Kidney (tissue), 14 donors: ENCODE results near the gene GABBR2. TPM values are rescaled to one million over a fixed set of nuclear protein-coding genes. Genes with fewer than 3 reads are reported as not detected.

Source experiments
- DNase-seq, 5 donors: peaks; one replicate each; pipeline ENCODE4 v3.0.0-alpha.2; 2013 to 2020
- FAIRE-seq: peaks from 2 replicates; lab custom pipeline; 2012; peaks lifted over from hg19 to GRCh38; lab: Jason Lieb, UNC
- H3K27ac ChIP-seq, 2 donors: one replicate each; pipeline ENCODE4 v1.7.0; 2013; ENCODE audit warnings: low read depth in 2 of 2, low read length in 2 of 2, inconsistent platforms in 1 of 2
- H3K27me3 ChIP-seq: one replicate; pipeline ENCODE4 v1.7.1; 2013; ENCODE audit warnings: low read length, inconsistent platforms; ENCODE audit not compliant: control insufficient read depth, insufficient read depth
- H3K36me3 ChIP-seq, 3 donors: one replicate each; pipeline versions ENCODE4 v1.7.0 to v1.7.1; 2013; ENCODE audit warnings: low read length in 3 of 3, control low read depth in 1 of 3, inconsistent platforms in 1 of 3; ENCODE audit not compliant: insufficient read depth in 3 of 3, control insufficient read depth in 2 of 3
- H3K4me1 ChIP-seq, 3 donors: one replicate each; pipeline versions ENCODE4 v1.7.0 to v1.7.1; 2013; ENCODE audit warnings: low read length in 3 of 3, inconsistent platforms in 1 of 3, low read depth in 1 of 3; ENCODE audit not compliant: control insufficient read depth in 2 of 3, insufficient read depth in 2 of 3
- H3K4me3 ChIP-seq, 3 donors: one replicate each; pipeline versions ENCODE4 v1.7.0 to v1.8.1; 2013; ENCODE audit warnings: low read length in 3 of 3, control low read depth in 1 of 3, inconsistent platforms in 1 of 3
- H3K9ac ChIP-seq, 3 donors: one replicate each; pipeline versions ENCODE4 v1.7.0 to v1.7.1; 2013; ENCODE audit warnings: low read length in 3 of 3, control low read depth in 1 of 3, inconsistent platforms in 1 of 3
- H3K9me3 ChIP-seq, 3 donors: one replicate each; pipeline versions ENCODE4 v1.7.0 to v1.7.1; 2013; ENCODE audit warnings: low read length in 3 of 3, control low read depth in 1 of 3, inconsistent platforms in 1 of 3; ENCODE audit not compliant: control insufficient read depth in 2 of 3, insufficient read depth in 1 of 3
- intact Hi-C: fragments of 100-400 bp; cut with DNase I; formaldehyde crosslinking; loops from one replicate; pipeline ENCODE4 v1.11.1; 2022
- polyA plus RNA-seq: library from polyadenylated mRNA; stranded (reverse); fragments of 350-450 nt; fragmentation: Illumina TruSeq; extraction: RNeasy Lipid Tissue Mini Kit (QIAGEN cat#74804); gene quantifications from one replicate; pipeline ENCODE4 v1.2.3, GENCODE V29; 2014; ENCODE audit warnings: low read depth, low replicate concordance; ENCODE audit not compliant: insufficient read depth
- total RNA-seq: library from RNA; stranded (reverse); fragmentation: NEBNext Ultra II Directional; extraction: Animal tissue kit (Norgen Biotek cat#: 25700); gene quantifications from one replicate; pipeline ENCODE4 v1.2.1, GENCODE V29; 2021
- TF ChIP-seq, protein P1 (sequence below): IDR thresholded peaks from 3 replicates; pipeline ENCODE4 v1.5.1; 2012; ENCODE audit warnings: mild to moderate bottlenecking, moderate library complexity, borderline replicate concordance; ENCODE audit not compliant: insufficient read depth; ENCODE audit errors: extremely low read depth
- donor health status: control.
- donor health status: control.
- donor health status: control.
- donor health status: control.
- donor health status: control.
- donor health status: DM: yes; HTN: yes; CAD: no.
- donor health status: Normal renal cell carcinoma (clear cell type).

The GABBR2 gene
- total and polyA plus RNA-seq, 2 donors from 2014 or later: 0.06 TPM; not detected in 1

DNA sequence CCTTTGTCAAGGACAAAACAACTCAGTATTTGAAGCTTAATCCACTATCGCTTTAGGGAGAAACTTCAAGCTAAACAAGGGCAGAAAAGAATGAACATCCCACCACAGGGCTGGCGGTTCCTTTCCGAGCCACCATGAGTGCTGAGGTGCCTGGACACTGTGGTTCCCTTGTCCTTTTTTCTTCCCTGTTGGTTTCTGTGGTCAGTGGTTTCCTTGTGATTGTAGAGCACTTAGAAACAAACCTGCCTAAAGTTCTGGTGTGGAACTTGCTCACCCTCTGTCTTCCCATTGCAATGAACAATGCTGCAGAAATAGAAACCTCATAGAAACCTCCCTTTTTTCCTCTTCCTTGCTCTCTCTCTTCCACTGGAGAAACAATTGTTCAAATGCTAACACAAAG lies 373.9 kb downstream of the GABBR2 start:
- H3K4me1 ChIP-seq: no peaks in the 10 kb centered on the region
- no peak overlapping the region for H3K9ac ChIP-seq
- FAIRE-seq (no peak), DNase-seq (no peak)
- H3K4me3 ChIP-seq: no peak overlapping the region
- TF ChIP-seq, protein P1, sequence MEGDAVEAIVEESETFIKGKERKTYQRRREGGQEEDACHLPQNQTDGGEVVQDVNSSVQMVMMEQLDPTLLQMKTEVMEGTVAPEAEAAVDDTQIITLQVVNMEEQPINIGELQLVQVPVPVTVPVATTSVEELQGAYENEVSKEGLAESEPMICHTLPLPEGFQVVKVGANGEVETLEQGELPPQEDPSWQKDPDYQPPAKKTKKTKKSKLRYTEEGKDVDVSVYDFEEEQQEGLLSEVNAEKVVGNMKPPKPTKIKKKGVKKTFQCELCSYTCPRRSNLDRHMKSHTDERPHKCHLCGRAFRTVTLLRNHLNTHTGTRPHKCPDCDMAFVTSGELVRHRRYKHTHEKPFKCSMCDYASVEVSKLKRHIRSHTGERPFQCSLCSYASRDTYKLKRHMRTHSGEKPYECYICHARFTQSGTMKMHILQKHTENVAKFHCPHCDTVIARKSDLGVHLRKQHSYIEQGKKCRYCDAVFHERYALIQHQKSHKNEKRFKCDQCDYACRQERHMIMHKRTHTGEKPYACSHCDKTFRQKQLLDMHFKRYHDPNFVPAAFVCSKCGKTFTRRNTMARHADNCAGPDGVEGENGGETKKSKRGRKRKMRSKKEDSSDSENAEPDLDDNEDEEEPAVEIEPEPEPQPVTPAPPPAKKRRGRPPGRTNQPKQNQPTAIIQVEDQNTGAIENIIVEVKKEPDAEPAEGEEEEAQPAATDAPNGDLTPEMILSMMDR: no peak
- no peaks in the 10 kb centered on the region for H3K9me3 ChIP-seq
- no peaks in the 10 kb centered on the region for H3K27me3 ChIP-seq
- intact Hi-C loops: no loop called here
- H3K36me3 ChIP-seq: no peaks in the 10 kb centered on the region
- no peak overlapping the region for H3K27ac ChIP-seq

DNA sequence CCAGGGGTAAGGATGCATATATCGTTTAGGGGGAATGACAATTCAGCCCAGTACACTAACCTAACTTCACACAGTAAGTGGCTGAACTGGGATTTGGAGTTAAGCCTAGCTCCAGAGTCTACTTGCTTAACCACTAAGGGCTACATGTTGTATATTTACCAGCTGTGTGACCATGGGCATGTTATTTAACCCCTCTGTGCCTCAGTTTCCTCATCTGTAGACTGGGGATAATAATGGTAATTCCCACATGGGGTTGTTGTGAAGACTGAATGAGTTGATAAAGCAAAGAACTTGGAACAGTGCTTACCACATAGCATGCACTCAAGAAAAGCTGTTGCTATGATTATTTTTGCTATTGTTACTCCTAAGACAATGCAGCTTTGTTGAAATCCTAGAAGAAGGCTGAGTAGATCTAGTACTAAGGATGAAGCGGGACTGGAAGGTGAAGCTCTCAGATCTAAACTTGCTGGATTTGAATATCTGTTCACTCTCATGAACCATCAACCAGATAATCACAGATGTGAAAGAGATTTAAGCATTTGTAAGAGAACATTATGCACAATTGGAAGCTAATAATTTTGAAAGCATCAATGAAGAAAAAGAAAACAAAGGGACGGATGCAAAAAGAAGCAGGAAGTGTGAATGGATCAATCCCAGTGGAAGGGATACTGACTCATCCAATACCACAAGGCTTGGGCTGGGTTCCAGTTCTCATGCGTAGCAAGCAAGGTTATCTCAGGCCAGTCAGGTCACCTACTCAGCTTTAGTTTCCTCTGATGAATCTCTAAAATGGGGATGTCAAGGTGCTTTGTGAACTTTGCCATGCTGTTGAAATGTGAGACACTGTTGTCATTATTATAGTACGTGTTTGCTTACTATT lies 374.8 kb downstream of the GABBR2 start:
- Histone ChIP-seq H3K27ac (no peak overlapping the region), H3K36me3 (no peaks in the 10 kb centered on the region), H3K9me3 (no peaks in the 10 kb centered on the region), H3K4me1 (no peaks in the 10 kb centered on the region), H3K9ac (no peak overlapping the region), H3K27me3 (no peaks in the 10 kb centered on the region), H3K4me3 (no peak overlapping the region)
- FAIRE-seq: no peak
- intact Hi-C loops: no loop called here
- no peak for DNase-seq
- TF ChIP-seq, protein P1: no peak

DNA sequence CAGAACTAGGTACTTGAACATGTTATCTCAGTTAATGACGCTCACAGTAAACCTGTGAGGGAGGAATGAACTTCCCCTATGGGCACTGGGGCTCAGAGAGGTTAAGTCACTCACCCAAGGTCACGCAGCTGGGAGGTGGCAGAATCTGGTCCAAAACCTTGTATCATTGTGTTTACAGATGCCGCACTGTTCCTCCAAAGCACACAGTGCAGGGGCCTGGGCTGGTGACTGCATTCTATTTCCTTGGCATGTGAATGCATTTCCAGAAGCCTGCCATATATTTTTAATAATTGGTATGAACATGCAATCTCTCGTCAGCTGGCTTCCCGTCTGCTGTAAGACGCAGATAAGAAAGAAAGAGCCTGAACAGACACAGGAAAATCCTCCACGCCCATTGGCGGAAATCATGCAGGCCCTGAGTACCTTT lies 376.3 kb downstream of the GABBR2 start:
- TF ChIP-seq, protein P1: no peak
- no peak for DNase-seq
- intact Hi-C loops: no loop called here
- Histone ChIP-seq H3K27ac (no peak overlapping the region), H3K9ac (no peak overlapping the region), H3K4me3 (no peak overlapping the region), H3K9me3 (no peaks in the 10 kb centered on the region), H3K4me1 (no peaks in the 10 kb centered on the region), H3K36me3 (no peaks in the 10 kb centered on the region), H3K27me3 (no peaks in the 10 kb centered on the region)
- no peak for FAIRE-seq
